GM18951 (cell line): ENCODE measurements around the gene ITGBL1.

ENCODE experiments used
- POLR2A ChIP-seq: IDR thresholded peaks from 4 replicates; pipeline ENCODE4 v1.6.1; 2011; ENCODE audit warnings: mild to moderate bottlenecking; ENCODE audit not compliant: insufficient read length, insufficient read depth; ENCODE audit errors: extremely low read depth
- in situ Hi-C: fragments of 300-500 bp; cut with MboI; formaldehyde crosslinking; loops from one replicate; pipeline ENCODE4 v1.12.0; 2022; ENCODE audit warnings: low sequenced_read_pairs, mixed read lengths, inconsistent platforms; ENCODE audit not compliant: unreplicated experiment

Gene ITGBL1, protein sequence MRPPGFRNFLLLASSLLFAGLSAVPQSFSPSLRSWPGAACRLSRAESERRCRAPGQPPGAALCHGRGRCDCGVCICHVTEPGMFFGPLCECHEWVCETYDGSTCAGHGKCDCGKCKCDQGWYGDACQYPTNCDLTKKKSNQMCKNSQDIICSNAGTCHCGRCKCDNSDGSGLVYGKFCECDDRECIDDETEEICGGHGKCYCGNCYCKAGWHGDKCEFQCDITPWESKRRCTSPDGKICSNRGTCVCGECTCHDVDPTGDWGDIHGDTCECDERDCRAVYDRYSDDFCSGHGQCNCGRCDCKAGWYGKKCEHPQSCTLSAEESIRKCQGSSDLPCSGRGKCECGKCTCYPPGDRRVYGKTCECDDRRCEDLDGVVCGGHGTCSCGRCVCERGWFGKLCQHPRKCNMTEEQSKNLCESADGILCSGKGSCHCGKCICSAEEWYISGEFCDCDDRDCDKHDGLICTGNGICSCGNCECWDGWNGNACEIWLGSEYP

DNA sequence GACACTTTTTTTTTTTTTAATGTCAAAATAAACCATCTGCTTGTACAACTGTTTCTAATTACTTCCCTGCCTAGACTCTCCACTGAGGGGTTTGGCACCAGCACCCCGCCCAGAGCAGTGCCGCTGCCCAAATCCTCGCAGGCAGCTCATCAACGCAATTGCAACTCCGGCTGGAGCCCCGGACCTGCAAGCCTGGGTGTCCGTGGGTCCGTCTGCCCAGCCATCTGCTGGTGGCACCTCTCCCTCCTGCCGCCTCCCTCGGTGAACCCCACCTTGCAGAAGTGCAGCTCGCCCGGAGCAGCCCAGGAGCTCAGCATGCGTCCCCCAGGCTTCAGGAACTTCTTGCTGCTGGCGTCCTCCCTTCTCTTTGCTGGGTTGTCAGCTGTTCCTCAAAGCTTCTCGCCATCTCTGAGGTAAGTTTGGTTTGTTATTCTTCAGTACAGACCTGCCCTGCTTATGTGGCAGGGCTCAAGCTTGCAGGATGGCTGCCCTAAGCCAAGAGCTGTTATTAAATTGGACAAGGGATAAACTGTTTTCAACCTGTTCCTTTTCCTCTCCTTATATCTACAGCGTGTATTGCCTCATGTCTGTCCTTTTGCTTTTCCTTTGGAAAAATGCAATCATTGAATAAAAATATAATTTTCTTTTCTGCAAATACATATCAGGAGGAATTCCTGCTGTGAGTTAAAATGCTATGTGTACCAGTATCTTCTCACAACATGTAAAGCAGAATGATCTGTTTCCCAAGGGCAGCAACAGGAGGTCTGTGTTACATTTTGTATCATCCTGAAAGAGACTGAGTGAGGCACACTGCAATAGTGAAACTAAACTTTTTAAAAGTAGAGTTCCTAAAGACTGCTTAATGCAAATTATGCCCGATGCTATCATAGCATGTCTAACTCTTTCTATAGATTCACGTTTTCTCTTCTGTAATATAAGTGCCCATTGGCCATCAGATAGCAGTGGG is at the start of gene ITGBL1:
Gene ITGBL1, plus strand, starts transcription at position 157 of the 967 bp plus-strand sequence. Its CDS starts 159 bp downstream, at position 316.
- in situ Hi-C loops, result no loop called here
- no peak for TF ChIP-seq POLR2A

DNA sequence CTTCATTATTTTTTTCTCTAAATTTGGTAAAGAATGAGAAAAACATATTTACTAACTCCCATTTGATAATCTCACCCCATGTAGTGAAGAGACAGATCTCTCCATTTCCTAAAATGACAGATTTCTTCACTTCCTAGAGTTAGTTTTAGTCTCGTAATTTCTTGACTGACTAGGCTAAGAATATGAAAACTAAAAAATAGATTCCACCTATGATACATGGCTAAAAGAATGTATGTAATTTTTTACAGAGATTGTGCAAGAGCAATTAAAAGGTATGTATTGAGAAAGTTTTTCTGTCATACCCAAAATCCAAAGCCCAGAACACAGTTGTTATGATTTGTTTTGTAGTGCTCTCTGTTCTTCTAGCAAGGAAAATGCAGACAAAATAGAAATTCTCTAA is 45.7 kb upstream of the ITGBL1 start:
- in situ Hi-C loops, result no loop called here
- TF ChIP-seq POLR2A, result no peak

DNA sequence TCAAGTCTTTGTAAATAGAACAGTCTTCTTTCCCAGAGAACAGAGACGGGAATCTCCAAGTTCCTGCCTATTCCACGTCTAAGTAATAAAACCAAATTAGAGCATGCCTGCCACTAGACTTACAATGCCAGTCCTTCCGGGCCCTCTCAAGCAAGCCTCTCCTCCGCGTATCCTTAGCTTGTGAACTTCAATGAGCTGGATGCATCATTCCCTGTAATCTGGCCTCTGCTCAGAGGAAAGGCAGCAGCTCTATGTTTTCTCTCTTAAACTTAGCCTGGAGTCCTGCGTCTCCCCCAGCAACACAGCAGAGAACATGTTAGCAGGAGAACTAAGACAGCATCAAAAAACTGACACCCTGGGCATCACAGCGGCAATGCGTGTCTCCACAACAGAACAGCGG is 44.3 kb upstream of the ITGBL1 start:
- in situ Hi-C loops, result no loop called here
- TF ChIP-seq POLR2A, result no peak

DNA sequence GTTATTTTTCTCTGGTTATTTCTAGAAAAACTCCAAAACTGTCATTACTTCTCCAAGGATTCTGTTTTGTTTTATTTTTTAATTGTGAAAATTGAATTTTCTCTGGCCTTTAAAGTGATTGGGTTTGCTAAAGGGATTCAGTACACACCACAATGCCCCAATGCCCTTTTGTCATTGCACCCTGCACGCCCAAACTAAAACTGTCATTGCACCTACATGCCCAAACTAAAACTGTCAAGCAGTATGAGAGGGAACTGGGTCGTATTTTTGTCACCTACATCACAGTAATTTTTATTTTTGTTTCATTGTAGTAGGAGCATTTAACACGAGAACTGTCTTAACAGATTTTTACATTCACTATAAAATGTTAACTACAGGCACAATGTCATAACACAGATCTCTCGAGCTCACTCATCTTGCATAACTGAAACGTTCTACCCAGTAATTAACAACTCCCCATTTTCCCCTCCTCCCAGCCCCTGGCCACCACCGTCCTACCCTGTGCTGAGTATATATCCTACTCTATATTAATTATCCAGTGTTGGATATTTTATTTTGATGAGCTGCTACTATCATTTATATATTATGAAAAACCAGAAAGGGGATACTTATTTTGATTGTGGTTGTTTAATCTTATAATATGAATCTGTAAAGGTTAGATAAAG is 43.4 kb upstream of the ITGBL1 start:
- no peak for TF ChIP-seq POLR2A
- in situ Hi-C loops, result no loop called here

DNA sequence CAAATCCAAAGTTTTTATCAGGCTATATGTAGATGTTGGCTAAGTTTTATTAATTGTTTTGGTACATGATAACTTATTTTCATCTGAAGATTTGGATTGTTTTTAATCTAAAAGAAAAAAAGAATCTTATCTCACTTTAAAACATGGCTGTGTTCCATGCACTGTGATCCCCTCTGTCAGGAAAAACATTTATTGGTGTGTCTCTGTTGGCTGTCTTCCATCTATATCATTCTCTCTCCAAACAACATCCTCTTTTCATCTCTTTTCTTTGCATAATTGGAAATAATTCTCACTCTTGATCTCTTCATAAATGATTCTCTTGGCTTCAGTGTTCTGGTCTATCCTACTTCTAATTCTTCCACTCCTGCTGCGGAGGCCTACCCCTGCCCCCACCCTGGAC is 40.4 kb upstream of the ITGBL1 start:
- in situ Hi-C loops, result no loop called here
- TF ChIP-seq POLR2A, result no peak

DNA sequence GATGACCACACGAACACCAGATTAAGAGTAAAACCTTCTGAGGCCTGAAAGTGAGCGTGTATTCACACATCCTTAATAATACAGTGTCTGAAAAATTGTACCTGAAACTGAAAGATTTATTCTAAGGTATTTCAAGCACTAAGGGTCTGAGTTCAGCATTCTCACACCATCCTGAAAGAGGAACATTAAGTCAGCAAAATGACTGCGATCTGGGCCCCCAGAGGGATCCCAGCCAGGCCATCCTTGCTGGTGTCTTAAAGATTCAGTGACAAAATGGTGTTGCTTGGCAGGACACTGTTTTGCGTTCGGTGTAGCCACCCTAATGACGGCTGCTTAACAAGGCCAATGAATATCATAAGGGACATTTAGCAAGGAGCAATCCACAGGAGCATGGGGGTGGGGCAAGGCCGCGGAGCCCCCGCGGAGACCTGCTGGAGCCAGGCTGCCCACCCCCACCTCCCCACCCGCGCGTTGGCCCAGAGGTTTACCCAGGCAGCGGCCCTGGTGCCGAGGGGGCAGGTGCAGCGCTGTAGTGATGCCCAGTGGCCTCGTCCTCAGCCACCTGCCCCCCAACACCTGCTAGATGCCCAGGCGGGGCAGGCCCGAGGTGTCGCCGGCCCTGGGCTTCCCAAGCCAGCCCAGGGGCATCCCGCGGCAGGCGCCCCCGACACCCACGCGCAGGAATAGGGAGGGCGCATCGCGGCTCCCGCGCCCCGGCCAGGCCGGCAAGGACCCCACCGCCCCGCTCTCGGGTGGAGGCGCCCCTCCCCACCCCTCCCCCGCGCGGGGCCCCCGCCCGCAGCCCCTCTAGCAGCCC is 36.9 kb upstream of the ITGBL1 start:
- TF ChIP-seq POLR2A, result no peak
- in situ Hi-C loops, result no loop called here

DNA sequence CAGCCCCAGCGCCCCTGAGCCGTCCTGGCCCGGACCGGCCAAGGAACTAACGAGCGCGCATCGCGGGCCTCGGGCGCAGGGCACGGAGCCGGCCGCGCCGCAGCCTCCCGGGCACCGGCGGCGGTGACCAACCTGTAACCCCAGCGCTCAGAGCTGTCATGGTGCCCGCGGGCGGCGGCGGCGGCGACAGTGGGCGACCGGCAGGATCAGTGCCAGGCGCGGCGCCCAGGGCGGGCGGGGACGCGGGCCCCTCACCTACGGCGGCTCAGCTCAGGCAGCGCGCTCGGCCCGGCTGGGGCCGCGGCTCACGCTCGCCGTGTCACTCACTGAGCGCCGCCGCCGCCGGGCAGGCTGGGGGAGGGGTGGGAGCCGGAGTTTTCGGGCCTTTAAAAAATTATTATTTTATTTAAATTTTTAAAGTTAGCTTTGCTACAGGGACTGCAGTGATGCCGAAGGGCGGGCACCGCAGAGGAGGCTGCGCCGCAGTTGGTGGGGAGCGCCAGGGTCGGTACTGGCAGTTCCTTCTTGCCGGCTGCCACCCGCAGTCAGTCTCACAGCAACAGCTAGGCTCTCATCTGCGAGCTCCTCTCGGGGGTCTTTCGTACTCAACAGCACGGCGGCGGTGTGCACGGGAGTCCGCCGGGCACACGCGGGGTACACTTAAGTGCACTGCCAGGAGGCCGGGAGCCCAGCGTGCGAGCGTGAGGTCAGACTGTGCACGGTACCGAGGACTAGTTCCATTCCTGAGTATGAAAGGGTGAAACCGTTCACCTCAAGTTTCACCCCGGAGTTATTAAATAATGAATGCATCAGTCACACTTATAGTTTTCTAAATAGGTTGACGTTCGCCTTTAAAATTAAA is 36.1 kb upstream of the ITGBL1 start, which contains the start of gene NALCN:
Gene NALCN, minus strand, starts transcription at position 328 of the 862 bp plus-strand sequence. CDS start 17,382 bp downstream, outside the sequence.
- TF ChIP-seq POLR2A, result no peak
- in situ Hi-C loops, result no loop called here

DNA sequence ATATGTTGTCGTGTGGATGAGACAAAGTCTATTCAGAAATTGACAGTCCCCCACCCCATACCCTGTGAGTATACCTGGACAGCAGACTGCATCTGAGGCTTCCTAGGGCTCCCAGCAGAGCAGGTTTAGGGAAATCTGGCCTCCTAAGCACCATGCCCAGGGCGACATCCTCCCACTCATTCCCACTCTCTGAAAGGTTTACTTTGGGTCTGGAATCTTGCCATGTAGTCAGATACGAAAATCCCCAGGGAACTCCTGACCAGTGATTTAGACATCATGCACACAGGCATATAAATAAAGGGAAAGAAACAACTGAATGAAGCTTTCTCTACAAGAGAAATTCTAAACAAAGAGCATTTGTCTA is 35.5 kb upstream of the ITGBL1 start:
- in situ Hi-C loops, result no loop called here
- TF ChIP-seq POLR2A, result no peak

DNA sequence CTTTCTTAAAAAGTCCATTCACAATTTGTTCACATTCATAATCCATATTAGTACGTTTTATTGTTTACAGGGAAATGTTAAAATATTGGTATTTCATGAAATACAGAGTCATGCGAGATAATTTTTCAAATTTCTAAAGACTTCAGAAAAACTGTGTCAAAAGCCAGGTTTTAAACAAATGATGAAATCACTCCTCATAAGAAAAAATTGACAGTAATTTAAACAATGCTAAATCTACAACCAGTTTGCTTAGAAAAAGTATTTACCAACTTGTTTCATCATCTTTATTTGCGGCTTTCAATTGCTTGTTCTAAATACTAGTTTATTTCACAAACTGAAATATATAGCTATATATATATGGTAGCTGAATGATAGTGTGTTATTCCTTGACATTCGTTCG is 35.0 kb upstream of the ITGBL1 start:
- in situ Hi-C loops, result no loop called here
- TF ChIP-seq POLR2A, result no peak

DNA sequence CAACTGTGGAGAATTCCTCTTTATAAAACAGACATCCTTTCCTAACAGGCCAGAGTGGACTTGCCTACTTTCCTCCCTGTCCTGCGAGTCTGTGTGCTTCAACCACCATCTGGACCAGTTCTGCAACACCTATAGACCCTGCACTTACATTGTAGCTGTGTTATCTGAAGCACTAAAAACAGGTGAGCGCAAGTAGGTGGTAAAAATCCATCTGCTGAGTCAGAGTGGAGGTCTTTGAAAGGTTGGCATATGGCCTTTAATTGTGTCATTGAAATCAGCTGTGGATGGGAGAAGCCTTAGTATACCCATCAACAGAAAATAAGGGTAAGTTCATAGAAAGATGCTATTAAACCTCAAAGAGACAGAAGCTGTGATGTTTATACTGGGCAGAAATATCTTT is 28.6 kb upstream of the ITGBL1 start:
- TF ChIP-seq POLR2A, result no peak
- in situ Hi-C loops, result no loop called here

DNA sequence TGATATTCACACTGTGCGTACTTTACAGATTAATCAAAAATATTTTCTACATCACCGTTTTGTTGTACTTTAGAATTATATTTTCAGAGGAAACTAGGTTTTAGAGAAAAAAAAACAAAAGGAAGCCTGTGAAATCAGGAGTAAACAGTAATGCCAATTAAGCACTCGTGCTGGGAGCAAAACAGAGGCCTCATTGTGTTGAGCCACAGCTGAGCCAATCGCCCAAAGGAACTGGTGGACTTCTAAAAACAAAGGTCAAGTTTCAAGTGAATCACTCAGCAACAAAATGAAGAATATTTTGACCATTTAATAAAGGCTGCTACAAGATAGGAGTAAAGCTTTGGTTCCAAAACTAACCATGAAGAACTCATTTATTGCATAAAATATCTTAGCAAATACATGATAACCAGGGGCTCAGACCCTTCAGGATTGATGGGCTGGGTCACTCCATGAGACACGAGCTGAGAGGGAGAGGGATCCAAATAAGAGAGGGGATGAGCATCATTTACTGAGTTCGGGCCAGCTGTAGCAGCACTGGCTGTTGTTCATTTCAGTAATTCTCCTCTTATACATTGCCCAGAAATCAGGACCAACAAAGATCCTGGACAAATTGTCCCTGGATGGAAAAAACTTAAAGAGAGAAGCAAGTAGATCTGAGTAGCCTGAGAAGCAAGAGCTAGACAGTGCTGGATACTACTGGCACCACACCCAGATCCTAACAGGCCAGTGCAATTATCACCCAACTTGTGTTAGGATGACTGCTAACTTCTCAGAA is 27.9 kb upstream of the ITGBL1 start:
- in situ Hi-C loops, result no loop called here
- TF ChIP-seq POLR2A, result no peak
